Osteoblast (primary cell): ENCODE data around the gene ABHD4. TPM values are rescaled to one million over a fixed set of nuclear protein-coding genes. Genes with fewer than 3 reads are reported as not detected.
"Not testable (repeated sequence)": the region's sequence is repeated elsewhere in the genome, so short reads cannot be mapped to it uniquely, and the experiment has no call there.

Experiments used
- DNase-seq: peaks from one replicate; pipeline ENCODE4 v3.0.0; 2011; ENCODE audit warnings: low spot score, mixed read lengths; ENCODE audit not compliant: insufficient read length; ENCODE audit errors: missing footprints
- H2AFZ ChIP-seq: 2 replicates; pipeline ENCODE4 v1.6.0; 2011; ENCODE audit warnings: mild to moderate bottlenecking, low read length
- H3K27ac ChIP-seq: 2 replicates; pipeline ENCODE4 v1.5.1; 2011; ENCODE audit warnings: mild to moderate bottlenecking, low read depth, low read length, moderate library complexity
- H3K27me3 ChIP-seq: 2 replicates; pipeline ENCODE4 v1.6.0; 2012; ENCODE audit warnings: mild to moderate bottlenecking, control low read depth, inconsistent platforms, low read length, moderate library complexity; ENCODE audit not compliant: insufficient read depth
- H3K36me3 ChIP-seq: 2 replicates; pipeline ENCODE4 v1.5.1; 2011; ENCODE audit warnings: mild to moderate bottlenecking, low read length, control low read depth, moderate library complexity; ENCODE audit not compliant: insufficient read depth
- H3K4me1 ChIP-seq: 2 replicates; pipeline ENCODE4 v1.5.1; 2011; ENCODE audit warnings: mild to moderate bottlenecking, low read length, control low read depth, moderate library complexity; ENCODE audit not compliant: insufficient read depth
- H3K4me2 ChIP-seq: 2 replicates; pipeline ENCODE4 v1.6.0; 2011; ENCODE audit warnings: mild to moderate bottlenecking, low read length; ENCODE audit not compliant: insufficient read depth
- H3K4me3 ChIP-seq: fragments of 200-600 bp; sonication (generic); 3 replicates; pipeline ENCODE4 v1.5.1; 2012; ENCODE audit warnings: mild to moderate bottlenecking, low read length, inconsistent platforms; ENCODE audit not compliant: insufficient read depth
- H3K79me2 ChIP-seq: 2 replicates; pipeline ENCODE4 v1.6.0; 2012; ENCODE audit warnings: mild to moderate bottlenecking, low read length, control low read depth, inconsistent platforms; ENCODE audit not compliant: insufficient read depth
- H3K9me3 ChIP-seq: 2 replicates; pipeline ENCODE4 v1.5.1; 2011; ENCODE audit warnings: low read depth, low read length, control low read depth
- H4K20me1 ChIP-seq: 2 replicates; pipeline ENCODE4 v1.6.0; 2012; ENCODE audit warnings: mild to moderate bottlenecking, low read length, control low read depth; ENCODE audit not compliant: insufficient read depth
- total RNA-seq: library from RNA; depleted of rRNA; stranded (reverse); fragments of >200 nt; gene quantifications from 2 replicates; pipeline ENCODE4 v1.2.3, GENCODE V29; 2012
- TF ChIP-seq, protein P1 (sequence below): IDR thresholded peaks from 2 replicates; pipeline ENCODE4 v1.5.1; 2011; ENCODE audit warnings: mild to moderate bottlenecking, low read depth, low read length, moderate library complexity; ENCODE audit errors: extremely low read depth

The ABHD4 gene
- total RNA-seq, 1 donor = 52.1 TPM

DNA sequence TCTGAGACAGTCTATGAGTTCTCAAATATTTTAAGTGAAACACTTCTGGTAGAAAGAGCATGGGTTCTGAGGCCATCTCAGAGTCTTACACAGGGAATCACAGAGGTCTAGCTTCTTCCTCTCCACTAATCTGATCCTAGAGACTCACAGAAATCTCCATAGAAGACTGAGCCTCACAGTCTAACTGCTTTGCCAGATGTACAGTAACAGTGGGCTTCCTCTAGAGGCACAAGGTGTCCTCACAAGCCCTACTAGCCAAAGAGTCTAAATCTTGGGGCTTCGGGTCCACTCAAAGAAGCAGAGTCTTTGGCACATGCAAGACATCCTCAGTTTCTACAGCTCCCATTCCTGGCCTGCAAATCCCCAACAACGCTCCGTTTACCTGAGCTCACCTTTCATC lies 32.0 kb downstream of the ABHD4 start:
- Histone ChIP-seq H4K20me1 (no peaks in the 10 kb centered on the region), H3K79me2 (no peaks in the 10 kb centered on the region), H3K4me1 (peaks cover 19% of the 10 kb centered on the region), H3K4me2 (peak overlapping the region; percentile 38), H3K4me3 (no peak overlapping the region), H3K9me3 (no peaks in the 10 kb centered on the region), H2AFZ (no peak overlapping the region), H3K27me3 (peaks cover 5% of the 10 kb centered on the region), H3K36me3 (no peaks in the 10 kb centered on the region), H3K27ac (peak overlapping the region; percentile 20)
- no peak for DNase-seq
- TF ChIP-seq, protein P1, sequence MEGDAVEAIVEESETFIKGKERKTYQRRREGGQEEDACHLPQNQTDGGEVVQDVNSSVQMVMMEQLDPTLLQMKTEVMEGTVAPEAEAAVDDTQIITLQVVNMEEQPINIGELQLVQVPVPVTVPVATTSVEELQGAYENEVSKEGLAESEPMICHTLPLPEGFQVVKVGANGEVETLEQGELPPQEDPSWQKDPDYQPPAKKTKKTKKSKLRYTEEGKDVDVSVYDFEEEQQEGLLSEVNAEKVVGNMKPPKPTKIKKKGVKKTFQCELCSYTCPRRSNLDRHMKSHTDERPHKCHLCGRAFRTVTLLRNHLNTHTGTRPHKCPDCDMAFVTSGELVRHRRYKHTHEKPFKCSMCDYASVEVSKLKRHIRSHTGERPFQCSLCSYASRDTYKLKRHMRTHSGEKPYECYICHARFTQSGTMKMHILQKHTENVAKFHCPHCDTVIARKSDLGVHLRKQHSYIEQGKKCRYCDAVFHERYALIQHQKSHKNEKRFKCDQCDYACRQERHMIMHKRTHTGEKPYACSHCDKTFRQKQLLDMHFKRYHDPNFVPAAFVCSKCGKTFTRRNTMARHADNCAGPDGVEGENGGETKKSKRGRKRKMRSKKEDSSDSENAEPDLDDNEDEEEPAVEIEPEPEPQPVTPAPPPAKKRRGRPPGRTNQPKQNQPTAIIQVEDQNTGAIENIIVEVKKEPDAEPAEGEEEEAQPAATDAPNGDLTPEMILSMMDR = no peak

DNA sequence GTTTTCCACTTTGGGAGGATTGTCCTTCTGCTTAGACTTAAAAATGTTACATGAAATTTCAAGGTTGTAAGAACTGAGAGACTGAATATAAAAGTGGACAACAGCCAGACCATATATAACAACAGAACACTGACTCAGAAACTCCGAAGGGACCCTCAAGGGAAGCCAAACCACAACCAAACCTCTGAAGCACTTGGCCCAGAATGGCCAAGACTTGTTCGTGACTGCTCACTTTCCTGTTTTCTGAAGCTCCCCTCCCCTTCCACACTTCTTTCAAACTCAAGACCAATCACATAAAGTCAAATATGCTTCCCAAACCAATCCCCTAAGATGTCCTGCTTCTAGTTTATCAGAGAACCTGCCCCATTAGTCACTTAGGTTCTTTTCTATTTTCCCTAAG lies 32.4 kb downstream of the ABHD4 start:
- Histone ChIP-seq H4K20me1 (no peaks in the 10 kb centered on the region), H3K27me3 (peaks cover 5% of the 10 kb centered on the region), H3K9me3 (no peaks in the 10 kb centered on the region), H2AFZ (no peak overlapping the region), H3K79me2 (no peaks in the 10 kb centered on the region), H3K4me3 (no peak overlapping the region), H3K4me2 (peak overlapping the region; percentile 54), H3K4me1 (peaks cover 19% of the 10 kb centered on the region), H3K27ac (peak overlapping the region; percentile 48), H3K36me3 (no peaks in the 10 kb centered on the region)
- TF ChIP-seq, protein P1 = no peak
- peak; percentile 95 for DNase-seq

DNA sequence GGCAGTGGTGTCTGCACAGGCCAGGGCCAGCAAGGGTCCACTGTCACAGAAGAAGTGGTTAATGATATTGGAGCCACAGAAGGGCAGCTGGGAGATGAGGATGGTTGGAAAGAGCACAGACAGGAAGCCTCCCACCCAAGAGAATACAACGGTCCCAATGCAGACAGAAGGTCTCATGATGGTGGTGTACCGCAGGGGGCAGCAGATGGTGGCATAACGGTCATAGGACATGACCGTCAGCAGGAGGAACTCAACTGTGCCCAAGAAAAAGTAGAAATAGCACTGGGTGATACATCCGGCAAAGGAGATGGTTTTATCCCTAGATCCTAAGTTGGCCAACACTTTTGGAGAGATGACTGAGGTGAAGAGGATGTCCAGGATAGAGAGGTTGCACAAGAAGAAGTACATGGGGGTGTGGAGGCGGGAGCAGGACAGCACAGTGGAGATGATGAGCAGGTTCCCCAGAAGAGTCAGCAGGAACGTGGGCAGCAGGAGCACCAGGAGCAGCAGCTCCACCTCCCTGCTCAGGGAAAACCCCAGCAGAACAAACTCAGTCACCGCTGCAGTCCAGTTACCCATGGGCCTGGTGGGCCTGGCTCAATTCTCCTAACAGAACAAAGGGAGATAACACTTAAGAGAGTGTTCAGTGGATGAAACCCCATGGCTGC lies 36.3 kb downstream of the ABHD4 start:
- Histone ChIP-seq H3K27ac (no peak overlapping the region), H3K9me3 (no peaks in the 10 kb centered on the region), H3K4me2 (no peak overlapping the region), H3K36me3 (no peaks in the 10 kb centered on the region), H4K20me1 (no peaks in the 10 kb centered on the region), H3K4me3 (no peak overlapping the region), H3K27me3 (peaks cover 5% of the 10 kb centered on the region), H3K79me2 (no peaks in the 10 kb centered on the region), H2AFZ (no peak overlapping the region), H3K4me1 (peaks cover 19% of the 10 kb centered on the region)
- TF ChIP-seq, protein P1 = no peak
- DNase-seq = no peak

DNA sequence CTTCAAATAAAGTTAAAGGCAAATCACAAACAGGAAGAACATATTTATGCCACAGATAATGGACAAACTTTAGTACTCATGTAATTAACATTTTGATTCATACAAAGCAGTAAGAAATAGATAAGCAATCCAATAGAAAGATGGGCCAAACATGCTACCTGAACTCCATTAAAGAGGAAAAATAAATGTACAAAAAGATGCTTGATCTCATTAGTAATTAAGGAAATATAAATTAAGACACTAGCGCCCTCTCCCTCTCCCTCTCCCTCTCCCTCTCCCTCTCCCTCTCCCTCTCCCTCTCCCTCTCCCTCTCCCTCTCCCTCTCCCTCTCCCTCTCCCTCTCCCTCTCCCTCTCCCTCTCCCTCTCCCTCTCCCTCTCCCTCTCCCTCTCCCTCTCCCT lies 37.9 kb downstream of the ABHD4 start:
- not testable (repeated sequence) for H3K4me1 ChIP-seq, H3K4me2 ChIP-seq, H3K9me3 ChIP-seq, H3K36me3 ChIP-seq, H4K20me1 ChIP-seq, H3K27ac ChIP-seq, H3K79me2 ChIP-seq, H3K27me3 ChIP-seq, DNase-seq, H3K4me3 ChIP-seq, H2AFZ ChIP-seq
